ENCODE results near the gene DIAPH3.

The DIAPH3 gene

GRCh38 chr13:59914556-59914955 is 249.2 kb downstream of the DIAPH3 start:
- H4K91ac ChIP-seq (ENCODE audit: low read depth, low read length, poor library complexity): no peak overlapping the region
- no peak overlapping the region for H3K18ac ChIP-seq (ENCODE audit: low read length)
- H2AFZ ChIP-seq (ENCODE audit: low read length): no peak overlapping the region
- no peak overlapping the region for H3K4me3 ChIP-seq (ENCODE audit: low read length in 2 of 2)
- no peak overlapping the region for H3K4me2 ChIP-seq (ENCODE audit: insufficient read depth, low read length, poor library complexity, severe bottlenecking)
- DNase-seq (ENCODE audit: low spot score): no peak
- H3K14ac ChIP-seq (ENCODE audit: low read length): no peak overlapping the region
- no peak overlapping the region for H3K23ac ChIP-seq (ENCODE audit: low read depth, low read length, poor library complexity)
- no peak overlapping the region for H2BK5ac ChIP-seq (ENCODE audit: low read length)
- no peak overlapping the region for H2AK5ac ChIP-seq (ENCODE audit: low read depth, low read length)
- H3K79me1 ChIP-seq (ENCODE audit: low read depth, low read length): peaks cover 2% of the 10 kb centered on the region
- H3K27me3 ChIP-seq (ENCODE audit: control insufficient read depth in 3 of 3, insufficient read depth in 3 of 3, low read depth in 1 of 3, low read length in 3 of 3): no peaks in the 10 kb centered on the region
- no peak overlapping the region for H3K9ac ChIP-seq (ENCODE audit: low read depth, low read length, poor library complexity)
- WGBS, 2 donors (ENCODE audit: extremely low coverage in 2 of 2, insufficient read length in 2 of 2, insufficient replicate concordance in 1 of 2): no CpG with 5 or more reads among the region's 2 CpGs
- H4K8ac ChIP-seq (ENCODE audit: low read depth, low read length): no peak overlapping the region
- no peak overlapping the region for H2BK120ac ChIP-seq (ENCODE audit: low read depth, low read length)
- no peaks in the 10 kb centered on the region for H3K9me3 ChIP-seq (replicated peaks in 1 of 2; ENCODE audit: control insufficient read depth in 2 of 2, insufficient read depth in 1 of 2, low read depth in 1 of 2, low read length in 2 of 2)
- no peak overlapping the region for H2BK12ac ChIP-seq (ENCODE audit: low read length)
- no peaks in the 10 kb centered on the region for H3K4me1 ChIP-seq (ENCODE audit: control insufficient read depth in 2 of 2, insufficient read depth in 1 of 2, low read depth in 1 of 2, low read length in 2 of 2)
- no peak overlapping the region for H2BK15ac ChIP-seq (ENCODE audit: low read length)
- H3K4ac ChIP-seq (ENCODE audit: low read length): no peak overlapping the region
- no peak overlapping the region for H3K27ac ChIP-seq (replicated peaks; ENCODE audit: low read length)
- H3K36me3 ChIP-seq (replicated peaks in 1 of 2; ENCODE audit: control insufficient read depth in 2 of 2, insufficient read depth in 2 of 2, low read length in 2 of 2): peaks cover 0 to 16% of the 10 kb centered on the region in 2 donors

GRCh38 chr13:59906413-59907049 is 257.2 kb downstream of the DIAPH3 start:
- Histone ChIP-seq H2BK12ac (ENCODE audit: low read length) (no peak overlapping the region), H3K9ac (ENCODE audit: low read depth, low read length, poor library complexity) (no peak overlapping the region), H3K9me3 (replicated peaks in 1 of 2; ENCODE audit: control insufficient read depth in 2 of 2, insufficient read depth in 1 of 2, low read depth in 1 of 2, low read length in 2 of 2) (no peaks in the 10 kb centered on the region), H3K27ac (replicated peaks; ENCODE audit: low read length) (no peak overlapping the region), H3K4ac (ENCODE audit: low read length) (no peak overlapping the region), H4K91ac (ENCODE audit: low read depth, low read length, poor library complexity) (no peak overlapping the region), H2BK15ac (ENCODE audit: low read length) (no peak overlapping the region), H3K4me1 (ENCODE audit: control insufficient read depth in 2 of 2, insufficient read depth in 1 of 2, low read depth in 1 of 2, low read length in 2 of 2) (no peaks in the 10 kb centered on the region), H3K23ac (ENCODE audit: low read depth, low read length, poor library complexity) (no peak overlapping the region), H3K4me3 (ENCODE audit: low read length in 2 of 2) (no peak overlapping the region), H2BK120ac (ENCODE audit: low read depth, low read length) (no peak overlapping the region), H3K79me1 (ENCODE audit: low read depth, low read length) (no peaks in the 10 kb centered on the region), H3K4me2 (ENCODE audit: insufficient read depth, low read length, poor library complexity, severe bottlenecking) (no peak overlapping the region), H3K14ac (ENCODE audit: low read length) (no peak overlapping the region), H3K36me3 (replicated peaks in 1 of 2; ENCODE audit: control insufficient read depth in 2 of 2, insufficient read depth in 2 of 2, low read length in 2 of 2) (no peaks in the 10 kb centered on the region), H3K27me3 (ENCODE audit: control insufficient read depth in 3 of 3, insufficient read depth in 3 of 3, low read depth in 1 of 3, low read length in 3 of 3) (no peaks in the 10 kb centered on the region), H2BK5ac (ENCODE audit: low read length) (no peak overlapping the region), H4K8ac (ENCODE audit: low read depth, low read length) (no peak overlapping the region), H2AFZ (ENCODE audit: low read length) (no peak overlapping the region), H3K18ac (ENCODE audit: low read length) (no peak overlapping the region), H2AK5ac (ENCODE audit: low read depth, low read length) (no peak overlapping the region)
- DNase-seq (ENCODE audit: low spot score): no peak
- no CpG with 5 or more reads among the region's 7 CpGs for WGBS, 2 donors (ENCODE audit: extremely low coverage in 2 of 2, insufficient read length in 2 of 2, insufficient replicate concordance in 1 of 2)

GRCh38 chr13:59901191-59901590 is 262.5 kb downstream of the DIAPH3 start:
- H3K4me2 ChIP-seq (ENCODE audit: insufficient read depth, low read length, poor library complexity, severe bottlenecking): no peak overlapping the region
- WGBS, 2 donors (ENCODE audit: extremely low coverage in 2 of 2, insufficient read length in 2 of 2, insufficient replicate concordance in 1 of 2): no CpG with 5 or more reads among the region's 3 CpGs

GRCh38 chr13:59898066-59898465 is 265.7 kb downstream of the DIAPH3 start:
- Histone ChIP-seq H3K18ac (ENCODE audit: low read length) (no peak overlapping the region), H2BK15ac (ENCODE audit: low read length) (no peak overlapping the region), H3K36me3 (replicated peaks in 1 of 2; ENCODE audit: control insufficient read depth in 2 of 2, insufficient read depth in 2 of 2, low read length in 2 of 2) (peaks cover 0 to 5% of the 10 kb centered on the region in 2 donors), H4K91ac (ENCODE audit: low read depth, low read length, poor library complexity) (no peak overlapping the region), H3K27ac (replicated peaks; ENCODE audit: low read length) (no peak overlapping the region), H3K9me3 (replicated peaks in 1 of 2; ENCODE audit: control insufficient read depth in 2 of 2, insufficient read depth in 1 of 2, low read depth in 1 of 2, low read length in 2 of 2) (no peaks in the 10 kb centered on the region), H2AK5ac (ENCODE audit: low read depth, low read length) (no peak overlapping the region), H2BK12ac (ENCODE audit: low read length) (no peak overlapping the region), H2BK5ac (ENCODE audit: low read length) (no peak overlapping the region), H3K4ac (ENCODE audit: low read length) (no peak overlapping the region), H3K4me2 (ENCODE audit: insufficient read depth, low read length, poor library complexity, severe bottlenecking) (no peak overlapping the region), H3K14ac (ENCODE audit: low read length) (no peak overlapping the region), H2BK120ac (ENCODE audit: low read depth, low read length) (no peak overlapping the region), H3K23ac (ENCODE audit: low read depth, low read length, poor library complexity) (no peak overlapping the region), H3K4me3 (ENCODE audit: low read length in 2 of 2) (no peak overlapping the region), H4K8ac (ENCODE audit: low read depth, low read length) (no peak overlapping the region), H3K9ac (ENCODE audit: low read depth, low read length, poor library complexity) (no peak overlapping the region), H3K27me3 (ENCODE audit: control insufficient read depth in 3 of 3, insufficient read depth in 3 of 3, low read depth in 1 of 3, low read length in 3 of 3) (no peaks in the 10 kb centered on the region), H3K79me1 (ENCODE audit: low read depth, low read length) (no peaks in the 10 kb centered on the region), H2AFZ (ENCODE audit: low read length) (no peak overlapping the region), H3K4me1 (ENCODE audit: control insufficient read depth in 2 of 2, insufficient read depth in 1 of 2, low read depth in 1 of 2, low read length in 2 of 2) (no peaks in the 10 kb centered on the region)
- no CpG with 5 or more reads among the region's 2 CpGs for WGBS, 2 donors (ENCODE audit: extremely low coverage in 2 of 2, insufficient read length in 2 of 2, insufficient replicate concordance in 1 of 2)
- no peak for DNase-seq (ENCODE audit: low spot score)

More at GRCh38 chr13:59901191-59901590, 262.5 kb downstream of the DIAPH3 start:
- H3K23ac ChIP-seq (ENCODE audit: low read depth, low read length, poor library complexity): no peak overlapping the region
- H3K79me1 ChIP-seq (ENCODE audit: low read depth, low read length): no peaks in the 10 kb centered on the region
- H3K27me3 ChIP-seq (ENCODE audit: control insufficient read depth in 3 of 3, insufficient read depth in 3 of 3, low read depth in 1 of 3, low read length in 3 of 3): no peaks in the 10 kb centered on the region
- no peak overlapping the region for H2BK12ac ChIP-seq (ENCODE audit: low read length)
- H3K36me3 ChIP-seq (replicated peaks in 1 of 2; ENCODE audit: control insufficient read depth in 2 of 2, insufficient read depth in 2 of 2, low read length in 2 of 2): peaks cover 0 to 5% of the 10 kb centered on the region in 2 donors
- no peak overlapping the region for H2AK5ac ChIP-seq (ENCODE audit: low read depth, low read length)
- H3K9me3 ChIP-seq (replicated peaks in 1 of 2; ENCODE audit: control insufficient read depth in 2 of 2, insufficient read depth in 1 of 2, low read depth in 1 of 2, low read length in 2 of 2): no peaks in the 10 kb centered on the region
- H2BK5ac ChIP-seq (ENCODE audit: low read length): no peak overlapping the region
- no peak overlapping the region for H2BK15ac ChIP-seq (ENCODE audit: low read length)
- H4K91ac ChIP-seq (ENCODE audit: low read depth, low read length, poor library complexity): no peak overlapping the region
- no peak overlapping the region for H3K27ac ChIP-seq (replicated peaks; ENCODE audit: low read length)
- H3K18ac ChIP-seq (ENCODE audit: low read length): no peak overlapping the region
- H3K4ac ChIP-seq (ENCODE audit: low read length): no peak overlapping the region
- H3K4me3 ChIP-seq (ENCODE audit: low read length in 2 of 2): no peak overlapping the region
- H3K4me1 ChIP-seq (ENCODE audit: control insufficient read depth in 2 of 2, insufficient read depth in 1 of 2, low read depth in 1 of 2, low read length in 2 of 2): no peaks in the 10 kb centered on the region
- H3K14ac ChIP-seq (ENCODE audit: low read length): no peak overlapping the region
- H4K8ac ChIP-seq (ENCODE audit: low read depth, low read length): no peak overlapping the region
- H3K9ac ChIP-seq (ENCODE audit: low read depth, low read length, poor library complexity): no peak overlapping the region
- no peak for DNase-seq (ENCODE audit: low spot score)
- H2AFZ ChIP-seq (ENCODE audit: low read length): no peak overlapping the region
- no peak overlapping the region for H2BK120ac ChIP-seq (ENCODE audit: low read depth, low read length)
